ENCODE results near the gene CCDC40.
A peak's percentile ranks its signal among the peaks of the same experiment; 100 is the strongest.

Gene CCDC40

DNA sequence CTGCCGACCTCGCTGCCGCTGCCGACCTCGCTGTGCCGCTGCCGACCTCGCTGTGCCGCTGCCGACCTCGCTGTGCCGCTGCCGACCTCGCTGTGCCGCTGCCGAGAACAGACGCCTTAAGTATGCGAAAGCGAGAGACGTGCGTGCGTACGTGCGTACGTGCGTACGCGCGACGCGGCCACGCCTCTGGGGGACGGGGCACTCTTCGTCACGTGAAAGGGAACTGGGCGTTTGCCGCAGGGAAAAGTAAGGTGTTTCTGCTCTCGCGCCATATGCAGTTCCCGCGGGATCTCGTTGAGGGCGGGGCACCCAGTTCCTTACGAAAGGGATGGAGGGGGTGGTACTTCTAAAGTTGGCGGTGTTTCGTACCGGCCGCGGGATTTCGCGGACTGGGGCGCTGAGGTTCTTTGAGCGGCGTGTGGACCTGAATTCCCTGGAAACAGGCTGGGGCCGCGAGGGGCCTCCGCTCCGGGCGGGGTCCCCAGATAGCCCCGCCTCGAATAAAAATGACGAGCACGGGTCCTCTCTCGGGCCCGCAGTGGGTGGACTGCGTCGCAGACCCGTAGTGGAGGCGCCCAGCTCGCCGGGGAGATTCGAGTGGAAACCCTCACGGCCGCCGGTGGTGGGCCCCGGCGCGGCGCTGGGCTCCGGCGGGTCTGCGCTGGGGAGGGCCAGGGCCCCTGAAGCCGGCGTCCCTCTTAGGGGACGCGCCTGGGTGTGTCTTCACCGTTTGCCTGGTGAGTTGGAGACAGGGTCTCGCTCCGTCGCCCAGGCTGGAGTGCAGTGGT is 110.8 kb downstream of the CCDC40 start, which contains the start of gene EIF4A3:
EIF4A3 (minus strand) TSS at position 94 of the 788 bp plus-strand sequence. CDS start 167 bp downstream, outside the sequence.
- DNase-seq = peak; percentile 84
